HG03139 (cell line): Measurements from ENCODE around the gene ISOC2.

ENCODE experiments used
- ATAC-seq: cut with Tn5 transposase; IDR thresholded peaks from one replicate; pipeline ENCODE4 v1.9.1; 2021; ENCODE audit not compliant: unreplicated experiment

ISOC2 gene

GRCh38 chr19:55479451-55480230, 18.2 kb upstream of the ISOC2 start:
- ATAC-seq, result no peak

DNA sequence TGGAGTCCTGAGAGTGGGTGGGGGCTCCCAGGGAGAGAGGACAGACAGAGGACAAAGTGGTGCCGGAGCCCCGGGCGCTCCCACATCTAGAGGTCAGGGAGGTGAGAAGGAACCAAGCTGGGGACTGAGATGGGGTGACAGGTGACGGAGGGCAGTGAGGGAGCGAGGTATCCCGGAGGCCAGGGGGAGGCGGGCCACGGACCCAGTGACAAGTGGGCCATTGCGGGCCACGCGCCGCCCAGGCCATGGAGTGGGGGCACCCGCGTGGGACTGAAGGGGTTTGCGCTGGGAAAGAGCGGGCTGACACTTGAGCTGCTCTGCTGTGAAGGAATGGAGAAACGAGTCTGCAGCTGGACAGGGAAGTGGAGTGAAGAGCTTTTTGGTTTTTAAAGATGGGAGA, 17.6 kb upstream of the ISOC2 start:
- no peak for ATAC-seq

GRCh38 chr19:55478364-55478763, 16.9 kb upstream of the ISOC2 start:
- no peak for ATAC-seq

DNA sequence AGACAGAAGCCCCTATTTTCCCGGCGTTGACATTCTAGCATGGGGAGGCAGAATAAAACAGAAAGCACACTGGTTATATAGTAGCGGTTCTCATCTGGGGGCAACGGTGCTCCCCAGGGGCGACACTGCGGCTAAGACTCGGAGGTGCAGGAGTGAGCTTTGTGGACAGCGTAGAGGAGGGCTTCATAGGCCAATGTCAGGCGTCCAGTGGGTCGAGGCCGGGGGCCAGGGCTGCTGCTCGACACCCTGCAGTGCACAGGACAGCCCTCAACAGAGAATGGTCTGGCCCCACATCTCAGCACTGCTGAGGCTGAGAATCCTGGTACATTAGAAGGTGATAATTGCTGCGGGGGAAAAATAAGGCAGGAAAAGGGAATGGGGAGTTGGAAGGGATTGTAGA, 16.5 kb upstream of the ISOC2 start:
- ATAC-seq, result no peak

- ATAC-seq, result peak; percentile 90
These were observed 14.8 kb upstream of the ISOC2 start, which contains the start of gene ZNF628 for GRCh38 chr19:55476100-55476775. Gene ZNF628 (plus strand): TSS chr19:55476617. CDS start chr19:55479911, 3,294 bp downstream.

DNA sequence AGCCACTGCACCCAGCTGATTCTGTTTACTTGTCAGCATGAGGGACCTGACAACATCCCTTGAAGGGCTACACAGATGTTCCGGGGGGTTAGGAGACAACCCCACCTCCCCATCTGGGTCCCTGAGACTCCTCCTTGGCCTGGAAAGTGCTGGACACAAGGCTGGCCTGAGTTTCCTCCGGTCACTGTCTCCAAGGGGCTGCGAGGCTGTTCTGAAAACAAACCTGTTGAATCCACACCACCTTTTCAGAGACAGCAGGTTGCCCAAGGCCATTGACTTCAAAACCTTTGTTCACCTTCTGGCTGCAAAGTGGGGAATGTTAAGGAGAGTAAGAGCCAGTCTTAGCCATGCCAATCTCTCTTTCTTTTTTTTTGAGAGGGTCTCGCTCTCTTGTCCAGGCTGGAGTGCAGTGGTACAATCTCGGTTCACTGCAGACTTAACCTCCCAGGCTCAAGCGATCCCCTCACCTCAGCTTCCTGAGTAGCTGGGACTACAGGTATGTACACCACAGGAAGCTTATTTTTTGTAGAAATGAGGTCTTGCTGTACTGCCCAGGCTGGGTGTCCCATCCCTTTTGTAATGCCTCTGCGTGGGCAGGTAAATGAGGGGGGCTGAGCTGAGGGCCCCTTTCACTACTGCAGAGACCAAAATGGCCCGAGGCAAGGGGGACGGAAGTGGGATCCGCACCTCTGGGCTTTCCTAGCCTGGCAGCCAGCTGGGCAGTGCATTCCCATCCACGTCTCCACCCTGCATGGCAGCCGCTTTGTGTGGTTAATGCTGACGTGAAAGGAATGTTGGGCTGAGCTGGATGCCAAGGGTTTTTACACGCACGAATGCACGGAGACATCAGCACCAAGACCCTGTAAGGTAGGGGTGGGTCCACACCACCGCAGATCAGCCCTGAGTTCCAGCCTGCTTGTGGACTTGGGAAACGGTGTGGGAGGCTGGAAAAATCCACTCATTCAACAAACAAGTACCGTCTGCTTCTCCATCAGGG, 13.1 kb upstream of the ISOC2 start:
- ATAC-seq, result no peak

- ATAC-seq, result no peak
These were observed 12.0 kb upstream of the ISOC2 start for GRCh38 chr19:55473225-55474012.

DNA sequence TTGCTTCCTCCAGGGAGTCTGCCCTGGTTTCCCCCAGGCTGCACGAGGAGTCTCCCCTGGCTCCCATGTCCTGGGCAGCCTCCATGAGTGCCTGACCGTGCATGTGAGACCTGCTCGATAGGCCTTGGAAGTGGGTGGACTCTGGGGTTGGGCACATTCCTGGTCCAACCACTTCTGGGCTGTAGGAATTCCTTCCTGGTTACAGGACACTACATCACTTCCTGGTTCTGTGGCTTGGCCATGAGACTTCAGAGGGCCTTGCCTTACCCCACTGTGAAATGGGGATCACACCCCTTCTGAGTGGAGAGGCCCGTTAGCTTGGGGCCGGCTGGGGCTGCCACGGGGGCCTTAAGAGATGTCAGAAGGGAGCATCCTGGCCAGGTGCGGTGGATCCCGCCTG, 11.0 kb upstream of the ISOC2 start:
- no peak for ATAC-seq

GRCh38 chr19:55471266-55471665, 9.8 kb upstream of the ISOC2 start:
- ATAC-seq, result no peak

DNA sequence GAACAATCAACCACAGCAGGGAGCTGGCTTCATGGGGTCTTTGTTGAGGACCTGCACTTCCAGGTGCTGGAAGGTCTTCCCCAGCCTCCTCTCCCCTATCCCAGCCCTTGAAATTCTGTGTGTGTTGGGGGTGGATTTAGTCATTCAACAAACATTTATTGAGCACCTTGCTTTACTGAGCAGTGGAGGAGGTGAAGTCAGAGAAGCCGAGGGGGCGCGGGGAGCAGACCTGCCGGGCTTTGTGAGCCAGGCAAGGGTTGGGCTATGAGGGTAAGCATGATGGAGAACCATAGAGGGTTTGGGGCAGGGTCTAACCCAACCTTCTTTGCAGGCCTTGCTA, 6.6 kb upstream of the ISOC2 start:
- ATAC-seq, result no peak

GRCh38 chr19:55467236-55468053, 6.0 kb upstream of the ISOC2 start:
- peak; percentile 59 for ATAC-seq

DNA sequence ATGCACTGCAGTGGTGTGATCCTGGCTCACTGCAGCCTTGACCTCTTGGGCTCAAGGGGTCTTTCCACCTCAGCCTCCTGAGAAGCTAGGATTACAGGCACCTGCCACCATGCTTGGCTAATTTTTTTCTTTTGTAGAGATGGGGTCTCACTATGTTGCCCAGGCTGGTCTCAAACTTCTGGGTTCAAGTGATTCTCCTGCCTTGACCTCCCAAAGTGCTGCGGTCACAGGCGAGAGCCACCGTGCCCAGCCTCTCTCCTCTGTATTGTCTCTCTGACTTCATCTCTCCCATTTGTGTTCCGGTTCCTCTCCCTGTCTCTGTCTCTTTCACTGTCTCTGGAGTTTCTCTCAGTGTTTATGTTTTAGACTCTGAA, 4.8 kb upstream of the ISOC2 start:
- ATAC-seq, result no peak

DNA sequence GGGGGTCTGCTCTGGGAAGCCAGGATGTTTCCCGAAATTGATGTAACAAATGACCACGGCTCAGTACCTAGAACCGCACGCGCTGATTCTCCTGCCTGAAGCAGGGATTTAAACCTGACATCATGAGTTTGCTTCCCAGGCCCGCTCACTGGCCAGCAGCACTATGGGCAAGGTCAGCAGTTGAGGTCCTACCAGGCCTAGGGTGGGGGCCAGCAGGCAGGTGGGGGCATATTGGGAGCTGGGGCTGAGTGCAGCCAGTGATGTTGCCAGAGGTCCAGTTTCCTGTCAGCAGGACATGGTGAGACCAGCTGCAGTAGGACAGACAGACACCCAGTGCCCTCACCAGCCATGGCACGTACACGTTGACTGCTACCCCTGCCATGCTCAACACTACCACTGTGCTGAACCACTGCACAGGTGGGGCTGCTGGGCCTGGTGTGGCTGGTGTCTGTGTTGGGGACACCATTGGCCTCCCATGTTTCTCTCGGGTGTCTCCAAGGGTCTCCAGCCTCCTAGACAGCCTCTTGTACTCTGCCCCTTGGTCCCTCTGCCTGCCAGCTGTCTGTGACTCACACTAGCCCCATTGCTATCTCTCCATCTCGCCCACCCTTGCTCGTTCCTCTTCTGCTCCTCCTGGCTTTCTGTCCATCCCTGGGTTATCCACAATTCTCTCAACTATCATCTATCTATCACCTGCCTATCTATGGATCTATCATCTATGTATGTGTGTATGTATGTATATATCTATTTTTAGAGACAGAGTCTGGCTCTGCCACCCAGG, 4.2 kb upstream of the ISOC2 start:
- ATAC-seq, result no peak

DNA sequence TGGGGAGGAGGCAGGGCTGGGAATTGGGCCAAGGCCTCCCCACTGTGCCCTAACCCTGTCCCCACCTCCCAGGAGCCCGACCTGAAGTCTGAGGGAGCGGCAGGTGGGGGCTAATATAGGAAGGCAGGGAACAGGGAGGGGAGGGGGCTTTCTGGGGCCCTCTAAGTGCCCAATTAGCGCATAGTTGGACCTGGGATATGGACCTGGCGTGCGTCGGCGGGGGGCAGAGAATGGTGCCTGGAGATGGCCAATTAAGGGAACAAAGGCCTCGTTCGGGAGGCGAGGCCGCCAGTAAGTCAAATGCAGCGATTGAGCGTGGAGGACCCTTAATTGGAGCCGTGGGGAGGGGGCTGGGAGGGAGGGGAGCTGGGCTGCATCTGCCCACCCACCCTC, 3.2 kb upstream of the ISOC2 start, which contains the start of gene C19orf85:
Gene C19orf85 (minus strand): TSS at position 90 of the 393 bp plus-strand sequence. CDS start 197 bp downstream, outside the sequence.
- no peak for ATAC-seq

DNA sequence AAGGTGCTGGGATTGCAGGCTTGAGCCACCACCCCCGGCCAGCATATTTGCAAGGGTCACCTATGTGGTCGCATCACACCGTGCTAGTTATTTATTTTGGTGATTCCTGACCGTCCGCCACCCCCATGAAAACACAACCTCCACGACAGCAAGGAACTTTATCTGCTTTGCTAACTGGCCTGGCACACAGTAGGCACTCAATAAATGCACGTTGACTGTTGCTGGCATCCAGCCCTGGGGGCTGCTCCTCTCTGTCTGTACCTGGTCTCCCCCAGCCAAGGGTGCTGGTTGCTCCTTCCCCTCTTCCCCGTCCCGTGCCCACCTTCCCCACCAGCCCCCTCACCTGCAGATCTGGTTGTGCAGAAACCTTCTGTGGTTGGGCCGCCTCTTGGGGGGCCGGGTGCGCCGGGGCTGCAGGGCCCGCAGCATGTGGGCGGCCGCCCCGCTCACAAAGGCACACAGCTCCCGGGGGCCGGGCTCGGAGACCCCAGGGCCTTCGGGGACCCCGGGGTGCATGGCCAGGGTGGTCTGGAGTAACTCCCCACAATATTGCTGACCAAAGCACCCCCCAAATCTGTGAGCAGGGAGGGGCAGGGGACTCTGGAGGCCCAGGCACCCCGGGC, 2.7 kb upstream of the ISOC2 start:
- no peak for ATAC-seq

- no peak for ATAC-seq
These were observed 2.2 kb upstream of the ISOC2 start for GRCh38 chr19:55463583-55464031.

- ATAC-seq, result no peak
These were observed 1.3 kb upstream of the ISOC2 start for GRCh38 chr19:55462722-55463121.

DNA sequence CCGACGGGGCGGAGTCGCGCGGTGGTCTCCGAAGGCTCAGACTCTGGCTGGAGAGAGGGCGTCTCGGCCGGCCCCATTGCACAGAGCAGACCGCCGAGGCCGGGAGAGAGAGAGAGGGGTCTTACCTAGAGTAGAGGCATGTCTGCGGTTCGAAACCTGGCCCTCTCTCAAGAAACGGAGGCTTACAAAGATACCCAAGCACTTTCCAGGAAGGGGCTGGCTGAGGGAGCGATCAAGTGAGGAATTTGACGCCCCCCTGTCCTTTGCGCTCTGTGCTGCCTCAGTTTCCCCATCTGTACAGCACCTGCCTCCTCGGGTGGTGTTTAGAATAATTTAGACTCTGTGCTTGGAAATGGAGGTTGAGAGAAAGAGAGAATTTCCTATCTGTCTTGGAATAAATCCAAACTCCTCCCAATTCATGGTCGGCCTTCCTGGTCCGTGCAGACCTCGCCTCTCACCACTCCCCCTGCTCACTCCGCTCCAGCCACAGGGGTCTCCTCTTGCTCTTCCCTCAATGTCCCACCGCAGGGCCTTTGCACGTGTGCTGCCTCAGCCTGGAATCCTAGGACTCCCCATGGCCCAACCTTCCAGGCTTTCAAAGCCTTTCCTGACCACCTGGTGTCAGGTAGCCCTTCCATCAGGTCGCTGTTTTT, 658 bp upstream of the ISOC2 start:
- no peak for ATAC-seq
